Mononuclear cell (primary cell): ENCODE data around the gene TASOR2. TPM values are rescaled to one million over a fixed set of nuclear protein-coding genes. Genes with fewer than 3 reads are reported as not detected.

Experiments
- H3K27me3 ChIP-seq: 2 replicates; pipeline ENCODE4 v1.6.0; 2011; ENCODE audit warnings: low read length, control low read depth; ENCODE audit not compliant: insufficient read depth
- H3K4me1 ChIP-seq: 2 replicates; pipeline ENCODE4 v1.5.1; 2011; ENCODE audit warnings: mild to moderate bottlenecking, low read length, control low read depth; ENCODE audit not compliant: insufficient read depth
- H3K4me3 ChIP-seq: 2 replicates; pipeline ENCODE4 v1.5.1; 2011; ENCODE audit warnings: mild to moderate bottlenecking, low read length, moderate library complexity
- H3K9me3 ChIP-seq: 2 replicates; pipeline ENCODE4 v1.5.1; 2011; ENCODE audit warnings: low read depth, mild to moderate bottlenecking, control low read depth, low read length
- total RNA-seq: library from RNA; depleted of rRNA; stranded (reverse); fragments of >200 nt; gene quantifications from one replicate; pipeline ENCODE4 v1.2.3, GENCODE V29; 2012

Gene TASOR2
- total RNA-seq, 1 donor, result 114 TPM

GRCh38 chr10:5732141-5732540 is 47.5 kb downstream of the TASOR2 start:
- H3K9me3 ChIP-seq, result no peaks in the 10 kb centered on the region
- H3K4me3 ChIP-seq, result no peak overlapping the region
- no peaks in the 10 kb centered on the region for H3K27me3 ChIP-seq
- no peaks in the 10 kb centered on the region for H3K4me1 ChIP-seq

Other genes starting within 250 kb of the TASOR2 start
- not detected for gene CALML5, start 185.3 kb upstream of the TASOR2 start, total RNA-seq
- gene CALML3, start 159.9 kb upstream of the TASOR2 start, total RNA-seq, result not detected
- gene ASB13, start 18.2 kb upstream of the TASOR2 start, total RNA-seq, result 3.1 TPM
- 351 TPM for gene GDI2, start 128.6 kb downstream of the TASOR2 start, total RNA-seq
- 2.0 TPM for gene ANKRD16, start 205.1 kb downstream of the TASOR2 start, total RNA-seq
- gene FBH1, start 205.4 kb downstream of the TASOR2 start, total RNA-seq, result 36.5 TPM